22Rv1 (cell line): Measurements from ENCODE around the gene SGK1.
A peak's percentile ranks its signal among the peaks of the same experiment; 100 is the strongest.

Experiments
- H3K27ac ChIP-seq: fragments of 450-650 bp; 2 replicates; pipeline ENCODE4 v1.5.1; 2017
- CTCF ChIP-seq: fragments of 450-650 bp; IDR thresholded peaks from 2 replicates; pipeline ENCODE4 v1.5.1; 2017; ENCODE audit warnings: mild to moderate bottlenecking
- ZFX ChIP-seq: fragments of 450-650 bp; IDR thresholded peaks from 2 replicates; pipeline ENCODE4 v1.6.1; 2017; ENCODE audit warnings: antibody characterized with exemption, borderline replicate concordance

SGK1 gene

DNA sequence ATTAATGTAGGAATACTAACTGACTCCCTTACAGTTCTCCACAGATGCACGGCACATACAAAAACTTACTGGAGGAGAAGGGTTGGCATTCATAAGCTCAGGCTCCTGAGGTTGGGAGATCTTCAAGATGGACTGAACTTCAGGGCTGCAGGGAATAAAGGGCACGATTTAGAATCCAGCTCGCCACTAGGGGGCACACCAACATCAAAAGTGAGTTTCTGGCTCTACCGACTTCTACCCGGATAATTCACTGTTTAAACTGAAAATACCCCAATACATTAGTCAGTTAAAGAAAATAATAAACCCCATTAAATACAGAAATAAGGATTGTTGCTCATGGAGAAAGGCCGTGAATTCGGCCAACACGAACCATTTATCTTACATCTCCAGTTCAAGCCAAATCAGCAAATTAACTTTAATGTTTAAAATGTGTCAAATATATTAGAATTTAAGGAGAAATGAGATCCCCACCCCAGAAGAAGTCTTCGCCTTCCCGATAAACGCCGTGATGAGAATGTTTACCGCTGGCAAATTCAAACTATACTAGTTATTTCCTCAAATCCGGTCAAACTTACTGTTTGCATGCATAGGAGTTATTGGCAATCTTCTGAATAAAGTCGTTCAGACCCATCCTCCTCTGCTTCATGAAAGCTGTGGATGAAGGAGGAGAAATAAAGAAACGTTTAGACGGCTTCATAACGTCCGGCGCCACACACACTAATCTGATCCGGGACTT, 143.8 kb downstream of the SGK1 start:
- H3K27ac ChIP-seq, result peak overlapping the region; percentile 55
- no peak for TF ChIP-seq ZFX
- peak; percentile 83 for TF ChIP-seq CTCF

DNA sequence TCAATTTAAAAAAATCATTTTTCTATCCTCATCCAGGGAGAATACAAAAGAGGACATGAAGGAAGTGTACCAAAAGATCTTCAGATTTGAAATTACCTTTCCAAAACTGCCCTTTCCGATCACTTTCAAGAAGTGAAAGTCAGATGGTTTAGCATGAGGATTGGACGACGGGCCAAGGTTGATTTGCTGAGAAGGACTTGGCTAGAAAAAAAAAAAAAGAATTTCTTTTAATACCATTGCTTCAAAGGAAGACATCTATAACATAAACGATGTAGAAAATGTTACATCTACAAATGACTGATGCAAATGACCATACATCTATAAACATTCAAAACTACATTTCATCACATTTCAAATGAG, 144.6 kb downstream of the SGK1 start:
- no peak for TF ChIP-seq ZFX
- TF ChIP-seq CTCF, result no peak
- H3K27ac ChIP-seq, result no peak overlapping the region

DNA sequence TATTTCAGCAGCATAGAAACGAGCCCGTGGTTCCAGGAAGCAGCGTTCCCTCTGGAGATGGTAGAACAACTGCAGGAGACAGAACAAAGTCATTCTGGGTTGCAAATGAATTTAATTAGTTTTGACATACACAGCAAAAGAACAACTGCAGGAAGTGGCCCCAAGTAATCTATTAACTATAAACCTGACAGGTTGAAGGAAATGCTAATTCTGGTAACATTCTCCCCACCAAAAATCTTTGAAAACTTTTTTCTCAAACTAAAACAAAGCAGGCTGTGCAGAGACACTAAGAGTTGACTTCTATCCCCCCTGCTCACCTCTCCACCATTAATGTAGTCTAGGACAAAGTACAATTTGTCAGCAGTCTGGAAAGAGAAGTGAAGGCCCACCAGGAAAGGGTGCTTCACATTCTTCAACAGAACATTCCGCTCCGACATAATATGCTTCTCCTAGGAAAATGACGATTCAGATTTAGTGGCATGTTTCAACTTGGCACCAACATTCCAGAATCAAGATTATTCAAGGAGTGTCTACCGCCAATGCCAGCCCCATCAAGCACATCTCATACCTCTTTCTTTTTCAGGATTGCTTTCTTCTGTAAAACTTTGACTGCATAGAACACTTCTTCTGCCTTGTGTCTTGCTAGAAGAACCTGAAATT, 145.1 kb downstream of the SGK1 start:
- TF ChIP-seq CTCF (no peak), ZFX (no peak)
- H3K27ac ChIP-seq, result no peak overlapping the region

GRCh38 chr6:134172020-134172705, 145.7 kb downstream of the SGK1 start:
- H3K27ac ChIP-seq, result no peak overlapping the region
- no peak for TF ChIP-seq CTCF
- no peak for TF ChIP-seq ZFX

GRCh38 chr6:134171517-134171916, 146.4 kb downstream of the SGK1 start:
- TF ChIP-seq ZFX (no peak), CTCF (no peak)
- H3K27ac ChIP-seq, result no peak overlapping the region

DNA sequence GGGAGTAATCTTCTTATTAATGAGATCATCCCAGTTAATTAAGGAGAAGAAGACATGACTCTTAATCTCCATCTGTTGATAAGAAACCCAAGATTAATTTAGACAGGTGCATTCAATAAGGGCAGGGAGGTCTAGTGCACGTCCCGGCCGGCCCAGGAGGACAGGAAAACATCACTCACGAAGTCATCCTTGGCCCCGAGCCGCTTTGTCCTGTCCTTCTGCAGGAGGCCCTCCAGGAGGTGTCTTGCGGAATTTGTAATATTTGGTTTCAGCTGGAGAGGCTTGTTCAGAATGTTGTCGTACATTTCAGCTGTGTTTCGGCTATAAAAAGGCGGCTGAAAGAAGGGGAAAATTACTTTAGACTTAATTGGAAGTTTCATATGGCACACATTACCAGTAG, 147.1 kb downstream of the SGK1 start:
- no peak for TF ChIP-seq CTCF
- TF ChIP-seq ZFX, result no peak
- no peak overlapping the region for H3K27ac ChIP-seq

GRCh38 chr6:134169871-134170486, 147.9 kb downstream of the SGK1 start:
- TF ChIP-seq CTCF (no peak), ZFX (no peak)
- no peak overlapping the region for H3K27ac ChIP-seq
